ENCODE results near the gene PPP4R3B.

The PPP4R3B gene

DNA sequence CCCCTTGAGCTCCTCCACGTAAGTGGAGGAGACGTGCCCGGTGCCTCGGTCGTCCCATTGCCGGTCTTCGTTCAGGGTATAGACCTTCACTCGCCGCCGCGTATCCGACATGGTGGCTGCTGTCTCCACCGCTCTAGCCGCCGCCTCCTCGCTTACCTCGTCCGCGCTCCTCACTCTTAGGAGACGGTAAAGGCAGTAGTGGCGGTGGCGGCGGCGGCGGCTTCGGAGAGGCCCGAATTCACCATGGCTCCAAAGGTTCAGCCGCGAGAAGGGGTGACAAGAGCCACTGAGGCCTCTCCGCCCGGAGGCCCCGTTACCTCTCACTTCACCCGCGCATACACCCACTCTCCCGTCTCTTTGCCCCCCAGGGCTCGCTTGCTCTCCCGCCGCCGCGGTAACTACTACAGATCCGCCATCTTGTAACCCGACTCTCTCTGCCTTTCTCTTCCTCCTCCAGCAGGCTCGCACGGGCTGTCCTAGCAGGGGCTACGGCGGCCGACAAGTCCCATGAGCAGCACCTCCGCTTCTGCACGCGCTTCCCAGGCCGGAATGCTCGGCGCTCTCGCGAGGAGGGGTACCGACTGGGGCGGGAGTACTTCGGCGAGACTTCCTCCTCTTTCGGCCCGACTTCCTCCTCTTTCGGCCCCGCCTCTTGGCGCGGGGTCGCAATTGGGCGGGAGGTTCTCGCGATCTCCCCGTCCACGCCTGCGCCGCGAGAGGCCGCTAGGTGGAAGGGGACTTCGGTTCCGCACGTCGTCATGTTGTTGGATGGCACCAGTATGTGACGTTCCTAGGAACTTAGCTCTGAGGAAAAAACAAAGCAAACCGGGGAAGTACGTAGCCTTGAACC, at the start of gene PPP4R3B (continued):
- TF ChIP-seq ZNF354C (tag by site-specific recombination; IDR thresholded peaks at IDR 0.05; ENCODE audit: borderline replicate concordance, low read depth) (no peak), ZBTB17 (tag by site-specific recombination; IDR thresholded peaks at IDR 0.05) (peak; percentile 99), ZNF19 (tag by site-specific recombination; IDR thresholded peaks at IDR 0.05; ENCODE audit: low read depth) (no peak), ZNF629 (tag by site-specific recombination; IDR thresholded peaks at IDR 0.05) (0 out of 2 replicates have a peak, but pooled peaks have one; percentile 80), REPIN1 (tag by site-specific recombination; IDR thresholded peaks at IDR 0.05; ENCODE audit: low read depth) (no peak), ZNF76 (tag by site-specific recombination; IDR thresholded peaks at IDR 0.05; ENCODE audit: borderline replicate concordance, low read depth) (peak; percentile 85), EGR2 (tag by site-specific recombination; IDR thresholded peaks at IDR 0.05; ENCODE audit: low read depth) (peak; percentile 57), YY2 (tag by site-specific recombination; IDR thresholded peaks at IDR 0.05) (peak; percentile 90)
- TF ChIP-seq, protein P1, sequence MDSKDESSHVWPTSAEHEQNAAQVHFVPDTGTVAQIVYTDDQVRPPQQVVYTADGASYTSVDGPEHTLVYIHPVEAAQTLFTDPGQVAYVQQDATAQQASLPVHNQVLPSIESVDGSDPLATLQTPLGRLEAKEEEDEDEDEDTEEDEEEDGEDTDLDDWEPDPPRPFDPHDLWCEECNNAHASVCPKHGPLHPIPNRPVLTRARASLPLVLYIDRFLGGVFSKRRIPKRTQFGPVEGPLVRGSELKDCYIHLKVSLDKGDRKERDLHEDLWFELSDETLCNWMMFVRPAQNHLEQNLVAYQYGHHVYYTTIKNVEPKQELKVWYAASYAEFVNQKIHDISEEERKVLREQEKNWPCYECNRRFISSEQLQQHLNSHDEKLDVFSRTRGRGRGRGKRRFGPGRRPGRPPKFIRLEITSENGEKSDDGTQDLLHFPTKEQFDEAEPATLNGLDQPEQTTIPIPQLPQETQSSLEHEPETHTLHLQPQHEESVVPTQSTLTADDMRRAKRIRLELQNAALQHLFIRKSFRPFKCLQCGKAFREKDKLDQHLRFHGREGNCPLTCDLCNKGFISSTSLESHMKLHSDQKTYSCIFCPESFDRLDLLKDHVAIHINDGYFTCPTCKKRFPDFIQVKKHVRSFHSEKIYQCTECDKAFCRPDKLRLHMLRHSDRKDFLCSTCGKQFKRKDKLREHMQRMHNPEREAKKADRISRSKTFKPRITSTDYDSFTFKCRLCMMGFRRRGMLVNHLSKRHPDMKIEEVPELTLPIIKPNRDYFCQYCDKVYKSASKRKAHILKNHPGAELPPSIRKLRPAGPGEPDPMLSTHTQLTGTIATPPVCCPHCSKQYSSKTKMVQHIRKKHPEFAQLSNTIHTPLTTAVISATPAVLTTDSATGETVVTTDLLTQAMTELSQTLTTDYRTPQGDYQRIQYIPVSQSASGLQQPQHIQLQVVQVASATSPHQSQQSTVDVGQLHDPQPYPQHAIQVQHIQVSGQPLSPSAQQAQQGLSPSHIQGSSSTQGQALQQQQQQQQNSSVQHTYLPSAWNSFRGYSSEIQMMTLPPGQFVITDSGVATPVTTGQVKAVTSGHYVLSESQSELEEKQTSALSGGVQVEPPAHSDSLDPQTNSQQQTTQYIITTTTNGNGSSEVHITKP (tag by site-specific recombination; IDR thresholded peaks at IDR 0.05) = peak; percentile 42; the same call in 1 of the 2 replicates
- TF ChIP-seq, protein P2, sequence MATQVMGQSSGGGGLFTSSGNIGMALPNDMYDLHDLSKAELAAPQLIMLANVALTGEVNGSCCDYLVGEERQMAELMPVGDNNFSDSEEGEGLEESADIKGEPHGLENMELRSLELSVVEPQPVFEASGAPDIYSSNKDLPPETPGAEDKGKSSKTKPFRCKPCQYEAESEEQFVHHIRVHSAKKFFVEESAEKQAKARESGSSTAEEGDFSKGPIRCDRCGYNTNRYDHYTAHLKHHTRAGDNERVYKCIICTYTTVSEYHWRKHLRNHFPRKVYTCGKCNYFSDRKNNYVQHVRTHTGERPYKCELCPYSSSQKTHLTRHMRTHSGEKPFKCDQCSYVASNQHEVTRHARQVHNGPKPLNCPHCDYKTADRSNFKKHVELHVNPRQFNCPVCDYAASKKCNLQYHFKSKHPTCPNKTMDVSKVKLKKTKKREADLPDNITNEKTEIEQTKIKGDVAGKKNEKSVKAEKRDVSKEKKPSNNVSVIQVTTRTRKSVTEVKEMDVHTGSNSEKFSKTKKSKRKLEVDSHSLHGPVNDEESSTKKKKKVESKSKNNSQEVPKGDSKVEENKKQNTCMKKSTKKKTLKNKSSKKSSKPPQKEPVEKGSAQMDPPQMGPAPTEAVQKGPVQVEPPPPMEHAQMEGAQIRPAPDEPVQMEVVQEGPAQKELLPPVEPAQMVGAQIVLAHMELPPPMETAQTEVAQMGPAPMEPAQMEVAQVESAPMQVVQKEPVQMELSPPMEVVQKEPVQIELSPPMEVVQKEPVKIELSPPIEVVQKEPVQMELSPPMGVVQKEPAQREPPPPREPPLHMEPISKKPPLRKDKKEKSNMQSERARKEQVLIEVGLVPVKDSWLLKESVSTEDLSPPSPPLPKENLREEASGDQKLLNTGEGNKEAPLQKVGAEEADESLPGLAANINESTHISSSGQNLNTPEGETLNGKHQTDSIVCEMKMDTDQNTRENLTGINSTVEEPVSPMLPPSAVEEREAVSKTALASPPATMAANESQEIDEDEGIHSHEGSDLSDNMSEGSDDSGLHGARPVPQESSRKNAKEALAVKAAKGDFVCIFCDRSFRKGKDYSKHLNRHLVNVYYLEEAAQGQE (tag by site-specific recombination; IDR thresholded peaks at IDR 0.05) = no peak; the same call in none of the 2 replicates

GRCh38 chr2:55653255-55653654, 35.8 kb upstream of the PPP4R3B start:
- H3K9me3 ChIP-seq (ENCODE audit: control insufficient read depth, insufficient read depth, low read depth, low read length) = no peaks in the 10 kb centered on the region
- H3K27ac ChIP-seq (ENCODE audit: extremely low read depth, low read depth, low read length) = no peak overlapping the region
- CTCF ChIA-PET = no interaction called here
- no peak overlapping the region for H3K4me3 ChIP-seq (ENCODE audit: low read depth, low read length)
- no peak for TF ChIP-seq ZNF292 (tag by site-specific recombination; IDR thresholded peaks at IDR 0.05; ENCODE audit: borderline replicate concordance, low read depth)
- TF ChIP-seq ZFP37 (tag by site-specific recombination; IDR thresholded peaks at IDR 0.05) = no peak
- TF ChIP-seq ATF2 (tag by site-specific recombination; IDR thresholded peaks at IDR 0.05; ENCODE audit: low read depth) = peak; percentile 42; the same call in 1 of the 2 replicates
- H3K4me1 ChIP-seq (ENCODE audit: control insufficient read depth, insufficient read depth, low read length) = no peaks in the 10 kb centered on the region
- H3K36me3 ChIP-seq (ENCODE audit: control insufficient read depth in 2 of 2, insufficient read depth in 1 of 2, low read length in 2 of 2) = peaks cover 27 to 43% of the 10 kb centered on the region in 2 experiments
- POLR2A ChIA-PET = no interaction called here
